MM.1S (cell line): ENCODE results near the gene ATF7IP2.
A peak's percentile ranks its signal among the peaks of the same experiment; 100 is the strongest.

Experiments
- DNase-seq: peaks from one replicate; pipeline ENCODE4 v3.0.0-alpha.2; 2015
- H2AFZ ChIP-seq: fragments of 300-600 bp; sonication (generic); 2 replicates; pipeline ENCODE4 v1.6.0; 2016; ENCODE audit warnings: antibody characterized with exemption, low read length
- H3F3A ChIP-seq: fragments of 300-600 bp; sonication (generic); 2 replicates; pipeline ENCODE4 v1.6.1; 2016; ENCODE audit warnings: mild to moderate bottlenecking, antibody characterized with exemption, low read length, moderate library complexity, mixed read lengths; ENCODE audit not compliant: insufficient read depth
- H3K27ac ChIP-seq: fragments of 300-600 bp; sonication (generic); 2 replicates; pipeline ENCODE4 v1.5.1; 2016; ENCODE audit warnings: mild to moderate bottlenecking, low read length
- H3K27me3 ChIP-seq: fragments of 300-600 bp; sonication (generic); replicated peaks from 2 replicates; pipeline ENCODE4 v1.6.0; 2016; ENCODE audit warnings: low read length; ENCODE audit not compliant: insufficient read depth
- H3K36me3 ChIP-seq: fragments of 300-600 bp; sonication (generic); replicated peaks from 2 replicates; pipeline ENCODE4 v1.6.1; 2016; ENCODE audit warnings: mild to moderate bottlenecking, low read length, mixed read lengths; ENCODE audit not compliant: insufficient read depth
- H3K4me1 ChIP-seq: fragments of 300-600 bp; sonication (generic); 2 replicates; pipeline ENCODE4 v1.6.1; 2016; ENCODE audit warnings: low read length, mixed read lengths
- H3K4me2 ChIP-seq: fragments of 300-600 bp; sonication (generic); 2 replicates; pipeline ENCODE4 v1.6.0; 2016; ENCODE audit warnings: low read depth, low read length
- H3K4me3 ChIP-seq: fragments of 300-600 bp; sonication (generic); 2 replicates; pipeline ENCODE4 v1.5.1; 2016; ENCODE audit warnings: low read length, mixed read lengths
- H3K79me2 ChIP-seq: fragments of 300-600 bp; sonication (generic); 2 replicates; pipeline ENCODE4 v1.6.1; 2016; ENCODE audit warnings: mixed run types, low read length, mixed read lengths
- H3K9ac ChIP-seq: fragments of 300-600 bp; sonication (generic); 2 replicates; pipeline ENCODE4 v1.6.1; 2016; ENCODE audit warnings: low read length, mixed read lengths
- H3K9me2 ChIP-seq: fragments of 300-600 bp; sonication (generic); replicated peaks from 2 replicates; pipeline ENCODE4 v1.6.1; 2016; ENCODE audit warnings: mild to moderate bottlenecking, low read length, mixed read lengths; ENCODE audit not compliant: insufficient read depth
- H3K9me3 ChIP-seq: fragments of 300-600 bp; sonication (generic); replicated peaks from 2 replicates; pipeline ENCODE4 v1.6.1; 2016; ENCODE audit warnings: mild to moderate bottlenecking, low read length, mixed read lengths; ENCODE audit not compliant: insufficient read depth
- H4K20me1 ChIP-seq: fragments of 300-600 bp; sonication (generic); 2 replicates; pipeline ENCODE4 v1.6.1; 2016; ENCODE audit warnings: mild to moderate bottlenecking, low read length, moderate library complexity, mixed read lengths; ENCODE audit not compliant: insufficient read depth
- EZH2 ChIP-seq: fragments of 300-600 bp; sonication (generic); optimal IDR thresholded peaks from 2 replicates; pipeline ENCODE3; 2017; ENCODE audit warnings: low read depth, mild to moderate bottlenecking, antibody characterized with exemption, low read length, mixed read lengths
- EZH2phosphoT487 ChIP-seq: fragments of 300-600 bp; sonication (generic); IDR thresholded peaks from 2 replicates; pipeline ENCODE4 v1.6.1; 2018; ENCODE audit warnings: antibody characterized with exemption, low read length
- TF ChIP-seq, protein P1 (sequence below): fragments of 300-600 bp; sonication (generic); IDR thresholded peaks from 2 replicates; pipeline ENCODE4 v1.5.1; 2016; ENCODE audit warnings: antibody characterized with exemption, low read length, mixed read lengths

ATF7IP2 gene

DNA sequence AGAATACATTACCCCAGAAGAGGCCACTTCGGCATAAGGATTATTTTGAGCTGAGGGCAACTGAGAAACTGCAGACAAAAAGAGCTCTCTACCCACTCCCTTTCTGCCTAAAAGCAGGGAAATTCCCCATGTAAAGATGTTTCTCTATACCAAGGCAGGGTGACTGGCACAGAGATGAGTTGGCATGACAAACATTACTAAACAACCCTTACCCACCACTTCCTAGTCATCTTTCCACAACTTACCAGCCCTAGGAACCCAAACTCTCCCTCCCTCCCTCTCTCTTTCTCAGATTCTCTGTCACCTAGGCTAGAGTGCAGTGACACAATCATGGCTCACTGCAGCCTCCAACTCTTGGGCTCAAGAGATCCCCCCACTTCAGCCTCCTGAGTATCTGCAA is 126.0 kb downstream of the ATF7IP2 start:
- Histone ChIP-seq H3K9me2 (no peaks in the 10 kb centered on the region), H3K9me3 (no peaks in the 10 kb centered on the region), H4K20me1 (no peaks in the 10 kb centered on the region), H3F3A (0 out of 2 replicates have a peak, but pooled peaks cover 10% of the 10 kb centered on the region), H3K27ac (peak overlapping the region; percentile 3; the same call in 1 of the 2 replicates), H3K4me1 (peaks cover 7% of the 10 kb centered on the region), H3K9ac (no peak overlapping the region), H3K4me3 (no peak overlapping the region), H3K4me2 (no peak overlapping the region), H3K27me3 (no peaks in the 10 kb centered on the region), H3K79me2 (no peaks in the 10 kb centered on the region), H2AFZ (0 out of 2 replicates have a peak overlapping the region, but pooled peaks have one; percentile 10), H3K36me3 (no peaks in the 10 kb centered on the region)
- TF ChIP-seq EZH2 = no peak
- TF ChIP-seq, protein P1, sequence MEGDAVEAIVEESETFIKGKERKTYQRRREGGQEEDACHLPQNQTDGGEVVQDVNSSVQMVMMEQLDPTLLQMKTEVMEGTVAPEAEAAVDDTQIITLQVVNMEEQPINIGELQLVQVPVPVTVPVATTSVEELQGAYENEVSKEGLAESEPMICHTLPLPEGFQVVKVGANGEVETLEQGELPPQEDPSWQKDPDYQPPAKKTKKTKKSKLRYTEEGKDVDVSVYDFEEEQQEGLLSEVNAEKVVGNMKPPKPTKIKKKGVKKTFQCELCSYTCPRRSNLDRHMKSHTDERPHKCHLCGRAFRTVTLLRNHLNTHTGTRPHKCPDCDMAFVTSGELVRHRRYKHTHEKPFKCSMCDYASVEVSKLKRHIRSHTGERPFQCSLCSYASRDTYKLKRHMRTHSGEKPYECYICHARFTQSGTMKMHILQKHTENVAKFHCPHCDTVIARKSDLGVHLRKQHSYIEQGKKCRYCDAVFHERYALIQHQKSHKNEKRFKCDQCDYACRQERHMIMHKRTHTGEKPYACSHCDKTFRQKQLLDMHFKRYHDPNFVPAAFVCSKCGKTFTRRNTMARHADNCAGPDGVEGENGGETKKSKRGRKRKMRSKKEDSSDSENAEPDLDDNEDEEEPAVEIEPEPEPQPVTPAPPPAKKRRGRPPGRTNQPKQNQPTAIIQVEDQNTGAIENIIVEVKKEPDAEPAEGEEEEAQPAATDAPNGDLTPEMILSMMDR = no peak
- TF ChIP-seq EZH2phosphoT487 = no peak
- peak; percentile 31 for DNase-seq

DNA sequence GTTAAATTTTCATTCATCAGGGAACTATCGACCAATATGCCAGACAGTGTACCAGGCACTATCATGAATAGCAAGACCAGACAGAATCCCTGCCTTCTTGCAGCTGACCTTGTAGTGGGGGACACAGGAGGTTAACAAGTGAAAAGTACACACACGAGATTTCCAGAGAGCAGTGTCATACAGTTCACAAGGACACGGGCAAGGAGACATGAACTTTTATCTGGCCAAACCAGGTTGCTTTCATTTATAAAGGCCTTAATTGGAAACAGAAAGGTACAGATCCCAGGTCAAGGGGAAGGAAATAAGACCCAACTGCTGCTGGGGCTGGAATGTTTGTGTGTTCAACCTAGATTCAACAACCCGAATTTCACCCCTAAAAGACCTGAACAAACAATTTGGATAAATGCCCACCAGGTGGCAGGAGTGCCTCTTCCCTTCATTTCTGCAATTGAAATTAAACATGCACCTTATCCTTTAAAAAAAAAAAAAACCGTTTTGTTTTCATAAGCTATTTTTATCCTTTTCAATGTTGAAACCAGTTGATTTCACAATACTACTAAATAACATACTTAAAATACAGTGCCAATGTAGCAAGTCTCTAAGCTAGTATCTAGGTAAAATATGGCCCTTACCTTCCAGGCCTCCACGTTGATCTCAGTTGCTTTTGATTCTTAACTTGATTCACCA is 128.7 kb downstream of the ATF7IP2 start:
- Histone ChIP-seq H3F3A (0 out of 2 replicates have a peak, but pooled peaks cover 10% of the 10 kb centered on the region), H3K9me3 (no peaks in the 10 kb centered on the region), H3K4me3 (no peak overlapping the region), H3K27ac (peak overlapping the region; percentile 0; the same call in 1 of the 2 replicates), H3K79me2 (no peaks in the 10 kb centered on the region), H3K9me2 (no peaks in the 10 kb centered on the region), H4K20me1 (no peaks in the 10 kb centered on the region), H3K36me3 (no peaks in the 10 kb centered on the region), H2AFZ (peak overlapping the region; percentile 15; the same call in 1 of the 2 replicates), H3K9ac (no peak overlapping the region), H3K4me2 (peak overlapping the region; percentile 40), H3K4me1 (peaks cover 7% of the 10 kb centered on the region), H3K27me3 (no peaks in the 10 kb centered on the region)
- no peak for TF ChIP-seq EZH2phosphoT487
- TF ChIP-seq, protein P1 = peak; percentile 71
- TF ChIP-seq EZH2 = no peak
- DNase-seq = peak; percentile 75

DNA sequence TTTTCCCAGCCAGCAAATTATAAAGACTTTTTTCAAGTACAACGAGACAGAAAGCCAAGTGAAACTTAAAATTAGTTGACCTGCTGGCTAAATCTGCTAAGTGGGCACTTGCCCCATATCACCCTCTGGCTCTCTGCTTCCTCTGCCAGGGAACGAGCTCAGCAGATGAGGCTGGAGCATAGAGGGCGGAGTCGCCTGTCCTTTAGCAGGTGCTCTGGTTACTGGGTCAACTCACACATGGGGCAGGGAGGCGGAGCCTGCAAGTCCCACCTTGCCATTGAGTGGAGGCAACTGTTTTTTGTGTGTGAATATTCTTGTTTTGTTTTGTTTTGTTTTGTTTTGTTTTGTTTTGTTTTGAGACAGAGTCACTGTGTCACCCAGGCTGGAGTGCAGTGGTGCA is 132.0 kb downstream of the ATF7IP2 start:
- Histone ChIP-seq H3K27ac (no peak overlapping the region), H2AFZ (no peak overlapping the region), H3F3A (0 out of 2 replicates have a peak, but pooled peaks cover 5% of the 10 kb centered on the region), H3K4me3 (no peak overlapping the region), H3K4me1 (peaks cover 7% of the 10 kb centered on the region), H3K4me2 (no peak overlapping the region), H3K36me3 (no peaks in the 10 kb centered on the region), H3K79me2 (no peaks in the 10 kb centered on the region), H3K9me3 (no peaks in the 10 kb centered on the region), H3K27me3 (no peaks in the 10 kb centered on the region), H4K20me1 (no peaks in the 10 kb centered on the region), H3K9ac (no peak overlapping the region), H3K9me2 (no peaks in the 10 kb centered on the region)
- TF ChIP-seq EZH2phosphoT487 = no peak
- TF ChIP-seq, protein P1 = no peak
- TF ChIP-seq EZH2 = no peak
- DNase-seq = no peak
